DMS 273 (cell line): ENCODE data around the gene HOXB3.

Experiments used
- DNase-seq: peaks from one replicate; lab custom pipeline; 2025; ENCODE audit not compliant: unreplicated experiment; lab: John Stamatoyannopoulos, UW

HOXB3 gene

GRCh38 chr17:48571024-48571818 is 18.8 kb downstream of the HOXB3 start:
- DNase-seq = no peak

GRCh38 chr17:48570325-48571023 is 19.6 kb downstream of the HOXB3 start:
- DNase-seq = no peak

GRCh38 chr17:48569674-48570324 is 20.2 kb downstream of the HOXB3 start:
- no peak for DNase-seq

- no peak for DNase-seq
These were observed 20.8 kb downstream of the HOXB3 start for GRCh38 chr17:48569240-48569582.

- DNase-seq = no peak
These were observed 21.4 kb downstream of the HOXB3 start for GRCh38 chr17:48568499-48569239.

- no peak for DNase-seq
These were observed 22.2 kb downstream of the HOXB3 start for GRCh38 chr17:48567646-48568354.

- DNase-seq = no peak
These were observed 22.8 kb downstream of the HOXB3 start for GRCh38 chr17:48567209-48567608.

- DNase-seq = no peak
These were observed 23.3 kb downstream of the HOXB3 start for GRCh38 chr17:48566717-48567116.

- DNase-seq = no peak
These were observed 23.9 kb downstream of the HOXB3 start for GRCh38 chr17:48565925-48566710.

GRCh38 chr17:48565022-48565554 is 25.0 kb downstream of the HOXB3 start:
- no peak for DNase-seq

GRCh38 chr17:48564188-48565021 is 25.6 kb downstream of the HOXB3 start:
- peak; percentile 25 for DNase-seq

- no peak for DNase-seq
These were observed 26.2 kb downstream of the HOXB3 start for GRCh38 chr17:48563867-48564187.

- no peak for DNase-seq
These were observed 26.6 kb downstream of the HOXB3 start for GRCh38 chr17:48563385-48563838.

GRCh38 chr17:48562934-48563333 is 27.1 kb downstream of the HOXB3 start:
- DNase-seq = no peak

GRCh38 chr17:48561884-48562810 is 27.9 kb downstream of the HOXB3 start:
- peak; percentile 10 for DNase-seq

- DNase-seq = no peak
These were observed 29.9 kb downstream of the HOXB3 start for GRCh38 chr17:48559840-48560817.
